Left lung (tissue), 10 donors: ENCODE data around the gene GLS2. TPM values are rescaled to one million over a fixed set of nuclear protein-coding genes. Genes with fewer than 3 reads are reported as not detected.
"Not testable (repeated sequence)": the region's sequence is repeated elsewhere in the genome, so short reads cannot be mapped to it uniquely, and the experiment has no call there.

ENCODE experiments used
- ATAC-seq: fragments of 200-7000 bp; cut with Tn5 transposase; one replicate; pipeline ENCODE4 v1.9.1; 2020; ENCODE audit warnings: moderate library complexity
- DNase-seq, 4 donors: peaks; one replicate each; pipeline ENCODE4 v3.0.0-alpha.2; 2013 to 2020
- H3K27ac ChIP-seq, 2 donors: fragments of 200-600 bp; sonication (generic) in 1 of 2; one replicate each; pipeline versions ENCODE4 v1.5.0 to v1.8.0; 2020 to 2021
- H3K27me3 ChIP-seq, 2 donors: fragments of 200-600 bp; sonication (generic) in 1 of 2; one replicate each; pipeline versions ENCODE4 v1.5.0 to v1.8.0; 2020 to 2021
- H3K36me3 ChIP-seq, 2 donors: fragments of 200-600 bp; sonication (generic) in 1 of 2; one replicate each; pipeline versions ENCODE4 v1.5.0 to v1.8.0; 2020 to 2021
- H3K4me1 ChIP-seq, 2 donors: fragments of 200-600 bp; one replicate each; pipeline ENCODE4 v1.8.0; 2021
- H3K4me3 ChIP-seq, 2 donors: fragments of 200-600 bp; sonication (generic) in 1 of 2; one replicate each; pipeline versions ENCODE4 v1.5.0 to v1.8.0; 2020 to 2021; ENCODE audit warnings: mild to moderate bottlenecking in 1 of 2
- H3K9me3 ChIP-seq, 2 donors: fragments of 200-600 bp; sonication (generic) in 1 of 2; one replicate each; pipeline versions ENCODE4 v1.5.0 to v1.8.0; 2020 to 2021
- CTCF ChIP-seq, 2 donors: fragments of 200-600 bp; sonication (generic) in 1 of 2; IDR thresholded peaks; one replicate each; pipeline versions ENCODE4 v1.5.0 to v1.8.0; 2021; ENCODE audit warnings: antibody characterized with exemption in 2 of 2
- intact Hi-C, 2 donors: fragments of 100-400 bp; cut with DNase I; formaldehyde crosslinking; loops; one replicate each; pipeline versions ENCODE4 v1.11.2 to v1.14.2; 2022
- polyA plus RNA-seq, 6 donors: library from polyadenylated mRNA; unstranded; fragments of 120-200 nt; gene quantifications; one replicate each; pipeline ENCODE4 v1.2.1, GENCODE V29; 2013; ENCODE audit not compliant: insufficient read length in 6 of 6
- total RNA-seq, 2 donors: library from RNA; stranded (reverse); fragmentation: NEBNext Ultra II Directional; extraction: Animal tissue kit (Norgen Biotek cat#: 25700); gene quantifications; one replicate each; pipeline ENCODE4 v1.2.1, GENCODE V29; 2021
- donor health status: DM: no; HTN: yes; CAD: no.
- donor health status: DM: no; HTN: no; CAD: no.

GLS2 gene
- total and polyA plus RNA-seq, 8 donors = 2.3 to 5.9 (median 2.9) TPM

- peaks cover 15 to 53% of the 10 kb centered on the region in 2 donors for H3K4me1 ChIP-seq
- no peaks in the 10 kb centered on the region for H3K9me3 ChIP-seq
- TF ChIP-seq CTCF (IDR thresholded peaks at IDR 0.05) = no peak
- H3K27me3 ChIP-seq = no peaks in the 10 kb centered on the region
- H3K27ac ChIP-seq = peak overlapping the region; percentile 82 to 95
- DNase-seq (peak in 1 of 4 donors; percentile 57), ATAC-seq (no peak)
- intact Hi-C loops = no loop called here
- peak overlapping the region in 1 of 2 donors; percentile 60 for H3K4me3 ChIP-seq
- H3K36me3 ChIP-seq = peaks cover 0 to 1% of the 10 kb centered on the region in 2 donors
Observed at GRCh38 chr12:56520048-56520447, 32.1 kb upstream of the GLS2 start.

GRCh38 chr12:56518570-56518969 lies 30.6 kb upstream of the GLS2 start:
- Histone ChIP-seq H3K4me1 (peaks cover 10 to 51% of the 10 kb centered on the region in 2 donors), H3K4me3 (no peak overlapping the region), H3K36me3 (no peaks in the 10 kb centered on the region), H3K9me3 (no peaks in the 10 kb centered on the region), H3K27me3 (no peaks in the 10 kb centered on the region), H3K27ac (peak overlapping the region in 1 of 2 donors; percentile 82)
- no peak for TF ChIP-seq CTCF (IDR thresholded peaks at IDR 0.05)
- intact Hi-C loops = no loop called here
- DNase-seq (no peak), ATAC-seq (no peak)

- peak overlapping the region in 1 of 2 donors; percentile 82 for H3K27ac ChIP-seq
- TF ChIP-seq CTCF (IDR thresholded peaks at IDR 0.05) = no peak
- H3K36me3 ChIP-seq = no peaks in the 10 kb centered on the region
- H3K27me3 ChIP-seq = no peaks in the 10 kb centered on the region
- H3K9me3 ChIP-seq = no peaks in the 10 kb centered on the region
- H3K4me1 ChIP-seq = peaks cover 10 to 48% of the 10 kb centered on the region in 2 donors
- no peak for DNase-seq
- intact Hi-C loops = no loop called here
- ATAC-seq = no peak
- H3K4me3 ChIP-seq = no peak overlapping the region
Observed at GRCh38 chr12:56517854-56518253, 29.9 kb upstream of the GLS2 start.

- DNase-seq, H3K27me3 ChIP-seq, H3K27ac ChIP-seq, H3K4me3 ChIP-seq, H3K9me3 ChIP-seq, H3K36me3 ChIP-seq: not testable (repeated sequence)
- intact Hi-C loops = loop anchor here in 1 of 2 donors (5.0 kb wide), 1 partner anchor 63 kb away; no protein-coding TSS in a partner anchor
- peaks cover 5 to 22% of the 10 kb centered on the region in 2 donors for H3K4me1 ChIP-seq
- peak; percentile 21 for ATAC-seq
Observed at GRCh38 chr12:56514014-56514318, 26.0 kb upstream of the GLS2 start.

- intact Hi-C loops = loop anchor here in 1 of 2 donors (5.0 kb wide), 1 partner anchor 67 kb away; no protein-coding TSS in a partner anchor
- DNase-seq (no peak), ATAC-seq (no peak)
- H3K4me1 ChIP-seq = peaks cover 0 to 8% of the 10 kb centered on the region in 2 donors
- no peak overlapping the region for H3K4me3 ChIP-seq
- no peaks in the 10 kb centered on the region for H3K27me3 ChIP-seq
- H3K27ac ChIP-seq = no peak overlapping the region
- no peaks in the 10 kb centered on the region for H3K9me3 ChIP-seq
- no peaks in the 10 kb centered on the region for H3K36me3 ChIP-seq
- no peak for TF ChIP-seq CTCF (IDR thresholded peaks at IDR 0.05)
Observed at GRCh38 chr12:56510786-56511185, 22.8 kb upstream of the GLS2 start.

GRCh38 chr12:56499879-56500278 lies 11.9 kb upstream of the GLS2 start:
- H3K27me3 ChIP-seq, H3K27ac ChIP-seq, intact Hi-C loops, H3K36me3 ChIP-seq, H3K4me1 ChIP-seq, H3K4me3 ChIP-seq, H3K9me3 ChIP-seq, ATAC-seq, DNase-seq: not testable (repeated sequence)

- H3K27ac ChIP-seq, ATAC-seq, H3K36me3 ChIP-seq, H3K9me3 ChIP-seq, H3K4me1 ChIP-seq, intact Hi-C loops, DNase-seq, H3K4me3 ChIP-seq, H3K27me3 ChIP-seq: not testable (repeated sequence)
Observed at GRCh38 chr12:56499452-56499851, 11.5 kb upstream of the GLS2 start.

GRCh38 chr12:56498126-56498902 lies 10.4 kb upstream of the GLS2 start:
- H3K27ac ChIP-seq, ATAC-seq, H3K36me3 ChIP-seq, H3K9me3 ChIP-seq, H3K27me3 ChIP-seq, DNase-seq, H3K4me3 ChIP-seq, intact Hi-C loops, H3K4me1 ChIP-seq: not testable (repeated sequence)
